OCI-LY1 (cell line): ENCODE results near the gene SNURF.

Experiments used
- H2AFZ ChIP-seq: fragments of 200-600 bp; sonication (generic), shearing (Covaris generic); 2 replicates; pipeline ENCODE4 v1.6.0; 2014; ENCODE audit warnings: antibody characterized with exemption, mild to moderate bottlenecking, low read length
- H3F3A ChIP-seq: fragments of 200-600 bp; sonication (generic), shearing (Covaris generic); 2 replicates; pipeline ENCODE4 v1.6.0; 2014; ENCODE audit warnings: mild to moderate bottlenecking, antibody characterized with exemption, low read length, moderate library complexity; ENCODE audit not compliant: insufficient read depth
- H3K27ac ChIP-seq: fragments of 200-600 bp; sonication (generic); 2 replicates; pipeline ENCODE4 v1.5.1; 2014; ENCODE audit warnings: low read length, mixed run types, mild to moderate bottlenecking, low read depth; ENCODE audit not compliant: poor library complexity, severe bottlenecking
- H3K27me3 ChIP-seq: fragments of 200-600 bp; sonication (generic); 2 replicates; pipeline ENCODE4 v1.6.0; 2014; ENCODE audit warnings: antibody characterized with exemption, mild to moderate bottlenecking, low read length, moderate library complexity; ENCODE audit not compliant: insufficient read depth
- H3K36me3 ChIP-seq: fragments of 200-600 bp; sonication (generic); 2 replicates; pipeline ENCODE4 v1.6.1; 2014; ENCODE audit warnings: mild to moderate bottlenecking, antibody characterized with exemption, low read length, moderate library complexity, mixed read lengths; ENCODE audit not compliant: insufficient read depth
- H3K4me1 ChIP-seq: fragments of 200-600 bp; sonication (generic); 2 replicates; pipeline ENCODE4 v1.5.1; 2014; ENCODE audit warnings: mild to moderate bottlenecking, low read length, moderate library complexity; ENCODE audit not compliant: insufficient read depth, severe bottlenecking
- H3K4me2 ChIP-seq: fragments of 200-600 bp; sonication (generic), shearing (Covaris generic); 2 replicates; pipeline ENCODE4 v1.6.1; 2014; ENCODE audit warnings: low read length
- H3K4me3 ChIP-seq: fragments of 200-600 bp; sonication (generic); 2 replicates; pipeline ENCODE4 v1.5.1; 2014; ENCODE audit warnings: low read length, low read depth, mild to moderate bottlenecking, mixed read lengths; ENCODE audit not compliant: poor library complexity, severe bottlenecking
- H3K79me2 ChIP-seq: fragments of 200-600 bp; shearing (Covaris generic); 2 replicates; pipeline ENCODE4 v1.6.1; 2016; ENCODE audit warnings: mixed run types, low read length, mixed read lengths; ENCODE audit not compliant: insufficient read depth
- H3K9ac ChIP-seq: fragments of 200-600 bp; sonication (generic), shearing (Covaris generic); 2 replicates; pipeline ENCODE4 v1.6.1; 2014; ENCODE audit warnings: mild to moderate bottlenecking, low read length, mixed read lengths
- H3K9me2 ChIP-seq: fragments of 200-600 bp; sonication (generic), shearing (Covaris generic); 2 replicates; pipeline ENCODE4 v1.6.1; 2014; ENCODE audit warnings: low read depth, mild to moderate bottlenecking, low read length, mixed read lengths
- H3K9me3 ChIP-seq: fragments of 200-600 bp; shearing (Covaris generic); 2 replicates; pipeline ENCODE4 v1.6.1; 2014; ENCODE audit warnings: low read length, mixed read lengths
- H4K20me1 ChIP-seq: fragments of 200-600 bp; sonication (generic), shearing (Covaris generic); 2 replicates; pipeline ENCODE4 v1.6.0; 2016; ENCODE audit warnings: mild to moderate bottlenecking, low read length; ENCODE audit not compliant: insufficient read depth
- EZH2 ChIP-seq: fragments of 200-600 bp; sonication (generic), shearing (Covaris generic); IDR thresholded peaks from 2 replicates; pipeline ENCODE4 v1.8.0; 2017; ENCODE audit warnings: borderline replicate concordance, mixed run types, mild to moderate bottlenecking, antibody characterized with exemption, low read length, moderate library complexity, mixed read lengths
- TF ChIP-seq, protein P1 (sequence below): fragments of 200-600 bp; sonication (generic), shearing (Covaris generic); IDR thresholded peaks from 2 replicates; pipeline ENCODE4 v1.5.1; 2017; ENCODE audit warnings: mild to moderate bottlenecking, antibody characterized with exemption, low read length, moderate library complexity, mixed read lengths

SNURF gene

DNA sequence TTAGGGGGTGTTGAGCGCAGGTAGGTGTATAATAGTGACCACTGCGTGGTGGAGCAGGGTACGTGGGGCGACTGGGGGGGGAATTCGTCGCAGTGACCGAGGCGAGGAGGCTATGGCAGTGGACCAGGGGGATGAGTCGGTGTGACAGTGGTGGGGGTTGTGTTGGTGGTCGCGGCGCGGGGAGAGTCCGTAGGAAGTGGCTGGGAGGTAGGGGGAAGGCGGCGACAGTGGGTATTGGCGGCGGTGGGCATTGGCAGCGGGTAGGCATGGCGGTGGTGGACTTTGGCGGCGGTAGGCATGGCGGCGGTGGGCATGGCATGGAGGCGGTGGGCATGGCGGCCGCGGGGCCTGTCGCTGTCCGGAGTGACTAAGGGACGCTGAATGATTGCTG is 739 bp downstream of the SNURF start:
- peaks cover 6% of the 10 kb centered on the region for H3K4me1 ChIP-seq
- H3K9me2 ChIP-seq = no peaks in the 10 kb centered on the region
- no peaks in the 10 kb centered on the region; the same call in 1 of the 2 replicates for H3K36me3 ChIP-seq
- no peaks in the 10 kb centered on the region for H4K20me1 ChIP-seq
- H3K79me2 ChIP-seq = peaks cover 18% of the 10 kb centered on the region
- peak overlapping the region; percentile 87 for H3K27ac ChIP-seq
- H3K4me2 ChIP-seq = peak overlapping the region; percentile 72
- no peaks in the 10 kb centered on the region for H3F3A ChIP-seq
- no peaks in the 10 kb centered on the region for H3K9me3 ChIP-seq
- TF ChIP-seq EZH2 = no peak
- TF ChIP-seq, protein P1, sequence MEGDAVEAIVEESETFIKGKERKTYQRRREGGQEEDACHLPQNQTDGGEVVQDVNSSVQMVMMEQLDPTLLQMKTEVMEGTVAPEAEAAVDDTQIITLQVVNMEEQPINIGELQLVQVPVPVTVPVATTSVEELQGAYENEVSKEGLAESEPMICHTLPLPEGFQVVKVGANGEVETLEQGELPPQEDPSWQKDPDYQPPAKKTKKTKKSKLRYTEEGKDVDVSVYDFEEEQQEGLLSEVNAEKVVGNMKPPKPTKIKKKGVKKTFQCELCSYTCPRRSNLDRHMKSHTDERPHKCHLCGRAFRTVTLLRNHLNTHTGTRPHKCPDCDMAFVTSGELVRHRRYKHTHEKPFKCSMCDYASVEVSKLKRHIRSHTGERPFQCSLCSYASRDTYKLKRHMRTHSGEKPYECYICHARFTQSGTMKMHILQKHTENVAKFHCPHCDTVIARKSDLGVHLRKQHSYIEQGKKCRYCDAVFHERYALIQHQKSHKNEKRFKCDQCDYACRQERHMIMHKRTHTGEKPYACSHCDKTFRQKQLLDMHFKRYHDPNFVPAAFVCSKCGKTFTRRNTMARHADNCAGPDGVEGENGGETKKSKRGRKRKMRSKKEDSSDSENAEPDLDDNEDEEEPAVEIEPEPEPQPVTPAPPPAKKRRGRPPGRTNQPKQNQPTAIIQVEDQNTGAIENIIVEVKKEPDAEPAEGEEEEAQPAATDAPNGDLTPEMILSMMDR = no peak
- H3K27me3 ChIP-seq = no peaks in the 10 kb centered on the region
- H3K9ac ChIP-seq = peak overlapping the region; percentile 78
- peak overlapping the region; percentile 89 for H3K4me3 ChIP-seq
- no peak overlapping the region for H2AFZ ChIP-seq

DNA sequence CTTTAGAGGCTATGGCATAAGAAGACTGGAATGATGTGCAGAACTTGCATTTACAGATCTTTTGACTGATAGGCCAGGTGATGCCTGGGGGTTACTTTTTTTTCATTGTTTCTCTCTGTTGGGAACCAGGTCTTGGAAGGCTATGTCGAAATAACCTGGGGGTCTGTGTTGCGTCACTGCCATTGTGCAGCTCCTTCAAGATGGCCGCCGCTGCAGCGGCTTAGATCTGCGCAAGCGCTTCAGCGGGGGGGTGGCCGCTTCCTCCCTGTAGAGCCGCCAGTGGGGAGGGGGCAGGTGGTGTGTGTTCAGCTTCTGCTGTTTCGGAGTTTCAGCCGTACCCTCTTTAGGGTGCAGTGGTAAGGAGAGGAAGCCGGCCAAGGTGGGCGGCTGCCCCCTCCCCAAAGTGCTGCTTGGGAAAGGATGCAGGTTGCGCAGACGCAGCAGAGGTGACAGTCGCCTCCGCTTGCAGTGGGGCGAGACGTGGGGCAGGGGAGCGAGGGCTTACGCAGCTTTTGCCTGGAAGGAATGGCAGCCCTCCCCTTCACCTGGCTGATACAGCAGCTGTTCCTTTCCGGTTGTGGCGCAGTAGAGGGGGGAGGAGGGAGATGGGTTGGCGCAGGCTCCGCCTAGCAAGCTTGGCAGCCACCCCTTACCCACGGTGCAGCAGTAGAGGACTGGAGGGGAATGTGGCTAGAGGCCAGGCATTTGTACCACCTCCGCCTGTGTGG is 1.5 kb downstream of the SNURF start:
- Histone ChIP-seq H3K27me3 (no peaks in the 10 kb centered on the region), H3K79me2 (peaks cover 18% of the 10 kb centered on the region), H4K20me1 (no peaks in the 10 kb centered on the region), H3K4me3 (peak overlapping the region; percentile 89), H3K36me3 (no peaks in the 10 kb centered on the region; the same call in 1 of the 2 replicates), H3K4me2 (peak overlapping the region; percentile 72), H2AFZ (no peak overlapping the region), H3K4me1 (peaks cover 6% of the 10 kb centered on the region), H3K9ac (peak overlapping the region; percentile 78), H3K27ac (peak overlapping the region; percentile 87), H3F3A (no peaks in the 10 kb centered on the region), H3K9me2 (no peaks in the 10 kb centered on the region), H3K9me3 (no peaks in the 10 kb centered on the region)
- TF ChIP-seq, protein P1 = no peak
- TF ChIP-seq EZH2 = no peak

DNA sequence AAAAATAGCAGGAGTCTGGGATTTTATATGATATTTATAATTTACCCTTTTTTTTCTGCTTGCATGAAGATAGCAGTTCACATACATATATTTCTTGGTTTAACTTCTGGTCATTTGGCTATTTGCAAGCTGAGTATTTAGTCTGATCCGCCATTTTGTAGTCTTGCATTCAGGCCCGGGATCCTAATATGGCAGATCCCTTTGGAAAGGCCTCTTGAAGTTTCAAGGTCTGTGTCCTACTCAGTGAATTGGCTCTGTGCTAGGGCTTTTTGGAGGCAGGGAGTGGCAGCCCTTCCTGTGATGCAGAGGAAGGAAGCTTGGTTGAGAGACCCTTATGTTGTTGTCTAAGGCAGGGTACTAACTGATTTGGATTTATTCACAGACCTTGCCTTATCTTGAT is 2.9 kb downstream of the SNURF start:
- peaks cover 6% of the 10 kb centered on the region for H3K4me1 ChIP-seq
- no peaks in the 10 kb centered on the region for H3K9me2 ChIP-seq
- no peaks in the 10 kb centered on the region for H3F3A ChIP-seq
- no peak overlapping the region for H3K27ac ChIP-seq
- H3K27me3 ChIP-seq = no peaks in the 10 kb centered on the region
- H3K36me3 ChIP-seq = peaks cover 8% of the 10 kb centered on the region
- no peak overlapping the region for H2AFZ ChIP-seq
- H4K20me1 ChIP-seq = no peaks in the 10 kb centered on the region
- no peak overlapping the region for H3K4me3 ChIP-seq
- H3K79me2 ChIP-seq = peaks cover 20% of the 10 kb centered on the region
- TF ChIP-seq, protein P1 = no peak
- no peak for TF ChIP-seq EZH2
- no peak overlapping the region for H3K9ac ChIP-seq
- no peaks in the 10 kb centered on the region for H3K9me3 ChIP-seq
- H3K4me2 ChIP-seq = no peak overlapping the region
